MM.1S (cell line): ENCODE data around the gene C1QTNF5.

Experiments
- DNase-seq: peaks from one replicate; pipeline ENCODE4 v3.0.0-alpha.2; 2015
- H2AFZ ChIP-seq: fragments of 300-600 bp; sonication (generic); 2 replicates; pipeline ENCODE4 v1.6.0; 2016; ENCODE audit warnings: antibody characterized with exemption, low read length
- H3F3A ChIP-seq: fragments of 300-600 bp; sonication (generic); 2 replicates; pipeline ENCODE4 v1.6.1; 2016; ENCODE audit warnings: mild to moderate bottlenecking, antibody characterized with exemption, low read length, moderate library complexity, mixed read lengths; ENCODE audit not compliant: insufficient read depth
- H3K27ac ChIP-seq: fragments of 300-600 bp; sonication (generic); 2 replicates; pipeline ENCODE4 v1.5.1; 2016; ENCODE audit warnings: mild to moderate bottlenecking, low read length
- H3K27me3 ChIP-seq: fragments of 300-600 bp; sonication (generic); replicated peaks from 2 replicates; pipeline ENCODE4 v1.6.0; 2016; ENCODE audit warnings: low read length; ENCODE audit not compliant: insufficient read depth
- H3K36me3 ChIP-seq: fragments of 300-600 bp; sonication (generic); replicated peaks from 2 replicates; pipeline ENCODE4 v1.6.1; 2016; ENCODE audit warnings: mild to moderate bottlenecking, low read length, mixed read lengths; ENCODE audit not compliant: insufficient read depth
- H3K4me1 ChIP-seq: fragments of 300-600 bp; sonication (generic); 2 replicates; pipeline ENCODE4 v1.6.1; 2016; ENCODE audit warnings: low read length, mixed read lengths
- H3K4me2 ChIP-seq: fragments of 300-600 bp; sonication (generic); 2 replicates; pipeline ENCODE4 v1.6.0; 2016; ENCODE audit warnings: low read depth, low read length
- H3K4me3 ChIP-seq: fragments of 300-600 bp; sonication (generic); 2 replicates; pipeline ENCODE4 v1.5.1; 2016; ENCODE audit warnings: low read length, mixed read lengths
- H3K79me2 ChIP-seq: fragments of 300-600 bp; sonication (generic); 2 replicates; pipeline ENCODE4 v1.6.1; 2016; ENCODE audit warnings: mixed run types, low read length, mixed read lengths
- H3K9ac ChIP-seq: fragments of 300-600 bp; sonication (generic); 2 replicates; pipeline ENCODE4 v1.6.1; 2016; ENCODE audit warnings: low read length, mixed read lengths
- H3K9me2 ChIP-seq: fragments of 300-600 bp; sonication (generic); replicated peaks from 2 replicates; pipeline ENCODE4 v1.6.1; 2016; ENCODE audit warnings: mild to moderate bottlenecking, low read length, mixed read lengths; ENCODE audit not compliant: insufficient read depth
- H3K9me3 ChIP-seq: fragments of 300-600 bp; sonication (generic); replicated peaks from 2 replicates; pipeline ENCODE4 v1.6.1; 2016; ENCODE audit warnings: mild to moderate bottlenecking, low read length, mixed read lengths; ENCODE audit not compliant: insufficient read depth
- H4K20me1 ChIP-seq: fragments of 300-600 bp; sonication (generic); 2 replicates; pipeline ENCODE4 v1.6.1; 2016; ENCODE audit warnings: mild to moderate bottlenecking, low read length, moderate library complexity, mixed read lengths; ENCODE audit not compliant: insufficient read depth
- EZH2 ChIP-seq: fragments of 300-600 bp; sonication (generic); optimal IDR thresholded peaks from 2 replicates; pipeline ENCODE3; 2017; ENCODE audit warnings: low read depth, mild to moderate bottlenecking, antibody characterized with exemption, low read length, mixed read lengths
- EZH2phosphoT487 ChIP-seq: fragments of 300-600 bp; sonication (generic); IDR thresholded peaks from 2 replicates; pipeline ENCODE4 v1.6.1; 2018; ENCODE audit warnings: antibody characterized with exemption, low read length
- TF ChIP-seq, protein P1 (sequence below): fragments of 300-600 bp; sonication (generic); IDR thresholded peaks from 2 replicates; pipeline ENCODE4 v1.5.1; 2016; ENCODE audit warnings: antibody characterized with exemption, low read length, mixed read lengths

The C1QTNF5 gene

GRCh38 chr11:119368121-119369034 is 27.7 kb upstream of the C1QTNF5 start:
- Histone ChIP-seq H3K4me2 (no peak overlapping the region), H3K9me3 (no peaks in the 10 kb centered on the region), H3K27me3 (peaks cover 24% of the 10 kb centered on the region; the same call in 1 of the 2 replicates), H3K4me1 (peaks cover 10% of the 10 kb centered on the region; the same call in 1 of the 2 replicates), H3K36me3 (no peaks in the 10 kb centered on the region), H3F3A (no peaks in the 10 kb centered on the region), H3K27ac (no peak overlapping the region), H2AFZ (no peak overlapping the region), H3K79me2 (no peaks in the 10 kb centered on the region), H4K20me1 (no peaks in the 10 kb centered on the region), H3K9ac (no peak overlapping the region), H3K4me3 (no peak overlapping the region), H3K9me2 (no peaks in the 10 kb centered on the region)
- DNase-seq: no peak
- TF ChIP-seq, protein P1, sequence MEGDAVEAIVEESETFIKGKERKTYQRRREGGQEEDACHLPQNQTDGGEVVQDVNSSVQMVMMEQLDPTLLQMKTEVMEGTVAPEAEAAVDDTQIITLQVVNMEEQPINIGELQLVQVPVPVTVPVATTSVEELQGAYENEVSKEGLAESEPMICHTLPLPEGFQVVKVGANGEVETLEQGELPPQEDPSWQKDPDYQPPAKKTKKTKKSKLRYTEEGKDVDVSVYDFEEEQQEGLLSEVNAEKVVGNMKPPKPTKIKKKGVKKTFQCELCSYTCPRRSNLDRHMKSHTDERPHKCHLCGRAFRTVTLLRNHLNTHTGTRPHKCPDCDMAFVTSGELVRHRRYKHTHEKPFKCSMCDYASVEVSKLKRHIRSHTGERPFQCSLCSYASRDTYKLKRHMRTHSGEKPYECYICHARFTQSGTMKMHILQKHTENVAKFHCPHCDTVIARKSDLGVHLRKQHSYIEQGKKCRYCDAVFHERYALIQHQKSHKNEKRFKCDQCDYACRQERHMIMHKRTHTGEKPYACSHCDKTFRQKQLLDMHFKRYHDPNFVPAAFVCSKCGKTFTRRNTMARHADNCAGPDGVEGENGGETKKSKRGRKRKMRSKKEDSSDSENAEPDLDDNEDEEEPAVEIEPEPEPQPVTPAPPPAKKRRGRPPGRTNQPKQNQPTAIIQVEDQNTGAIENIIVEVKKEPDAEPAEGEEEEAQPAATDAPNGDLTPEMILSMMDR: no peak
- TF ChIP-seq EZH2phosphoT487 (no peak), EZH2 (no peak)

DNA sequence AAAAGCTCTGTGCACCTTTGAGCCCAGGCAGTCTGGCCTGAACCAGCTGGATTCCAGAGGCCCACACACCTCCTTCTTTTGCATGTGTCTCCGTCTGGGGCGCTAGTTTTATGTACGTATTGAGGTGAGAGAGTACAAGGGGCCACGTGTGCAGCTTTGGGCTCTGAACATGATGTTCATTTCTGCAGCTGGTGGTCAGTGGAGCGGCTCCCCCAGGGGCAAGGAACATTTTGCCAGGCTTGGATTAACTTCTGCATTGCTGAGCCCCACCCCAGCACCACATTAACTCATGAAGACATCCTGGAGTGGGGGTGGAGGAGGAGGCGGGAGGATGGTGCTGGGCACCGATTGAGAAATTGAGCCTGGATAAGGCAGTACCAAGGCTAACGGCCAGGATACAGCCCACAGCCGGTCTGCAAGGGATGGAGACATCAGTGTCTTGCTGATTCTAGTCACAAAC is 27.0 kb upstream of the C1QTNF5 start:
- no peak overlapping the region for H3K4me3 ChIP-seq
- no peak overlapping the region for H3K4me2 ChIP-seq
- H3K79me2 ChIP-seq: no peaks in the 10 kb centered on the region
- no peaks in the 10 kb centered on the region for H3K9me3 ChIP-seq
- H3K9me2 ChIP-seq: no peaks in the 10 kb centered on the region
- H3F3A ChIP-seq: no peaks in the 10 kb centered on the region
- DNase-seq: no peak
- TF ChIP-seq EZH2: no peak
- no peak overlapping the region for H3K9ac ChIP-seq
- H3K27me3 ChIP-seq: peaks cover 31% of the 10 kb centered on the region
- no peaks in the 10 kb centered on the region for H3K36me3 ChIP-seq
- H3K4me1 ChIP-seq: peaks cover 10% of the 10 kb centered on the region; the same call in 1 of the 2 replicates
- H3K27ac ChIP-seq: no peak overlapping the region
- H2AFZ ChIP-seq: no peak overlapping the region
- H4K20me1 ChIP-seq: no peaks in the 10 kb centered on the region

GRCh38 chr11:119366690-119367620 is 26.3 kb upstream of the C1QTNF5 start:
- no peak overlapping the region for H3K27ac ChIP-seq
- TF ChIP-seq EZH2phosphoT487 (no peak), EZH2 (no peak)
- TF ChIP-seq, protein P1: no peak

More at GRCh38 chr11:119366690-119367620, 26.3 kb upstream of the C1QTNF5 start:
- Histone ChIP-seq H3K36me3 (no peaks in the 10 kb centered on the region), H4K20me1 (no peaks in the 10 kb centered on the region), H3K4me3 (no peak overlapping the region), H3K9ac (no peak overlapping the region), H3K4me2 (no peak overlapping the region), H3K9me3 (no peaks in the 10 kb centered on the region), H3K79me2 (no peaks in the 10 kb centered on the region), H3K27me3 (peaks cover 34% of the 10 kb centered on the region), H2AFZ (no peak overlapping the region), H3K9me2 (no peaks in the 10 kb centered on the region), H3K4me1 (peaks cover 10% of the 10 kb centered on the region; the same call in 1 of the 2 replicates), H3F3A (no peaks in the 10 kb centered on the region)
- no peak for DNase-seq
